Measurements from ENCODE around the gene KRTAP17-1. TPM values are rescaled to one million over a fixed set of nuclear protein-coding genes. Genes with fewer than 3 reads are reported as not detected.

Gene KRTAP17-1
- total RNA-seq, 1 experiment from 2014 or later = not detected

- Histone ChIP-seq H3K23me2 (ENCODE audit: insufficient read length, low read depth, low read length, poor library complexity, severe bottlenecking) (no peaks in the 10 kb centered on the region), H4K8ac (replicated peaks; ENCODE audit: insufficient read length, low read depth, low read length) (no peak overlapping the region), H3K56ac (ENCODE audit: insufficient read length, low read depth, low read length) (no peak overlapping the region), H3K4me2 (ENCODE audit: insufficient read depth, insufficient read length, low read length) (no peak overlapping the region), H3K14ac (ENCODE audit: insufficient read depth, low read length) (no peak overlapping the region; the same call in 1 of the 2 replicates), H2AFZ (ENCODE audit: low read length) (no peak overlapping the region), H2BK5ac (ENCODE audit: insufficient read length, low read length) (no peak overlapping the region), H4K5ac (ENCODE audit: insufficient read length, low read depth, low read length) (no peak overlapping the region), H3K9me3 (ENCODE audit: control insufficient read depth, low read depth, low read length) (no peaks in the 10 kb centered on the region), H2BK20ac (ENCODE audit: low read depth, low read length, poor library complexity, severe bottlenecking) (no peak overlapping the region), H3K27ac (ENCODE audit: insufficient read length, low read depth, low read length) (no peak overlapping the region), H2AK5ac (ENCODE audit: insufficient read length, low read length) (no peak overlapping the region), H3K27me3 (ENCODE audit: insufficient read depth, low read length) (no peaks in the 10 kb centered on the region), H3K9ac (ENCODE audit: extremely low read depth, insufficient read length, low read length) (no peak overlapping the region), H2BK120ac (ENCODE audit: low read depth, low read length, poor library complexity, severe bottlenecking) (no peak overlapping the region), H3K23ac (ENCODE audit: insufficient read length, low read depth, low read length) (no peak overlapping the region), H3K79me2 (ENCODE audit: insufficient read depth, low read length) (no peaks in the 10 kb centered on the region), H3K79me1 (ENCODE audit: insufficient read depth, low read depth, low read length, poor library complexity, severe bottlenecking) (no peaks in the 10 kb centered on the region), H3K4me1 (ENCODE audit: insufficient read depth, low read length) (no peaks in the 10 kb centered on the region), H3K4ac (ENCODE audit: low read depth, low read length) (no peak overlapping the region), H3K18ac (ENCODE audit: insufficient read length, low read depth, low read length) (no peak overlapping the region), H3T11ph (ENCODE audit: low read length) (no peak overlapping the region), H4K20me1 (ENCODE audit: control insufficient read depth, insufficient read depth, insufficient read length) (no peaks in the 10 kb centered on the region), H2BK12ac (ENCODE audit: insufficient read length, low read depth, low read length) (no peak overlapping the region), H4K91ac (ENCODE audit: insufficient read length, low read depth, low read length) (no peak overlapping the region), H2BK15ac (ENCODE audit: low read depth, low read length) (no peak overlapping the region)
- WGBS (ENCODE audit: extremely low coverage, insufficient read length, low lambda C conversion rate) = no CpG with 5 or more reads among the region's 4 CpGs
- H3K27me3 Mint-ChIP-seq (ENCODE audit: low read depth) = peaks cover 7% of the 10 kb centered on the region
- TF ChIP-seq CTCF (conservative IDR thresholded peaks at IDR 0.05) = no peak
- no peaks in the 10 kb centered on the region for H3K36me3 Mint-ChIP-seq (ENCODE audit: insufficient read depth in 1 of 3, low read depth in 3 of 3)
- no peak for DNase-seq
- peaks cover 0 to 2% of the 10 kb centered on the region in 2 experiments; a peak in 1 of 5 replicates for H3K9me3 Mint-ChIP-seq
- peaks cover 0 to 7% of the 10 kb centered on the region in 2 experiments; a peak in 1 of 4 replicates for H3K4me1 Mint-ChIP-seq
- H3K27ac Mint-ChIP-seq = no peak overlapping the region
- H3K4me3 Mint-ChIP-seq = no peak overlapping the region
Measured at GRCh38 chr17:41302981-41303380, 12.5 kb downstream of the KRTAP17-1 start.

All from H9 (cell line).